Activated CD4-positive, alpha-beta memory T cell treated with anti-CD3 and anti-CD28 coated beads for 36 hours (primary cell): ENCODE measurements around the gene ABHD15. TPM values are rescaled to one million over a fixed set of nuclear protein-coding genes. Genes with fewer than 3 reads are reported as not detected.

Experiments
- CTCF ChIA-PET: fragments of 350-600 bp; sonication (Branson Sonifier 250); formaldehyde crosslinking; loops from one replicate; lab custom pipeline; 2021; ENCODE audit warnings: antibody characterized with exemption, inconsistent platforms; lab: Charles Lee
- POLR2A ChIA-PET: fragments of 350-600 bp; sonication (Branson Sonifier 250); formaldehyde crosslinking; loops from one replicate; lab custom pipeline; 2021; ENCODE audit warnings: antibody characterized with exemption; lab: Charles Lee
- DNase-seq: peaks from one replicate; pipeline ENCODE4 v3.0.0-alpha.2; 2020
- H3K27ac Mint-ChIP-seq: one replicate; pipeline ENCODE4 v1.8.0; 2021; ENCODE audit warnings: mixed read lengths
- H3K27me3 Mint-ChIP-seq: one replicate; pipeline ENCODE4 v1.8.0; 2021; ENCODE audit warnings: mixed read lengths
- H3K36me3 Mint-ChIP-seq: one replicate; pipeline ENCODE4 v1.8.0; 2021; ENCODE audit warnings: mixed read lengths
- H3K4me1 Mint-ChIP-seq: one replicate; pipeline ENCODE4 v1.8.0; 2021; ENCODE audit warnings: low read depth, mixed read lengths
- H3K4me3 Mint-ChIP-seq: one replicate; pipeline ENCODE4 v1.8.0; 2021; ENCODE audit warnings: mild to moderate bottlenecking, mixed read lengths
- H3K9me3 Mint-ChIP-seq: one replicate; pipeline ENCODE4 v1.8.0; 2021; ENCODE audit warnings: mixed read lengths
- intact Hi-C: fragments of 100-400 bp; cut with micrococcal nuclease; formaldehyde crosslinking; loops from one replicate; pipeline ENCODE4 v1.15.1; 2023
- total RNA-seq, 2 experiments: library from RNA; stranded (reverse); gene quantifications; one replicate each; pipeline ENCODE4 v1.2.3, GENCODE V29; 2021

Gene ABHD15
- total RNA-seq, 2 experiments from 2014 or later: 8.9 to 9.8 TPM

DNA sequence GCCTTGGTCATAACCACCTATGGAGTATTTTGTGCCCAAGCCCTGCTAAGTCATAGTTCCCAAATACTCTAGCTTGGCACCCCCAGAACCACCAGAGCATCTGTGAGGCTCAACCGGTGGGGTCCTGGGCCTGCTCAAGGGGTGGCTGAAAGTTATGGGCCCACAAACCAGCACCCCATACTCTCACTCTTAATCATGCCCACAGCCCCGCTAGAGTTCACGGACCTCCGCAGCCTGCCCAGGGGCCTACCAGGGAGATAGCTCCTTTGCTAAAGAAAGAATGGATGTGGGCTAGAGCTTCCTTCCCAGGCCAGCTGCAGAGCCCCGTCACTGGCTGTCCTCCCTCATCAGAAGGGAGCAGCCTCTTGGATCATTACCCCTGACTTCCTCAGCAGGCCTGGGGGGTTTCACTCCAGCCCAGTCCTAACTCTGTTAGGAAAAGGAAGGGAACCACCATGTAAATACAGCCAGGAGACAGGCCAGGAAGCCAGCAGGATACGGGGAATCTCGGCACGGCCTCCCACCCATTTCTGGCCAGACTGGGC, 21.3 kb upstream of the ABHD15 start:
- intact Hi-C loops: loop anchor here (10.0 kb wide), 1 partner anchor 347 kb away; the partner anchor contains the start of gene SSH2
- CTCF ChIA-PET: interaction anchor here (1.2 to 2.2 kb wide), 9 partner anchors 8 to 343 kb away, joined by 3 to 21 read pairs (median 5); partner anchors contain the start of genes ABHD15 and TP53I13
- POLR2A ChIA-PET: interaction anchor here (0.6 to 4.1 kb wide), 8 partner anchors 11 to 1542 kb away, joined by 3 to 21 read pairs (median 4); partner anchors contain the start of genes ABHD15 and TP53I13
- Mint-ChIP-seq H3K27ac (peak overlapping the region; percentile 86), H3K9me3 (no peaks in the 10 kb centered on the region), H3K4me1 (peaks cover 70% of the 10 kb centered on the region), H3K27me3 (no peaks in the 10 kb centered on the region), H3K36me3 (peaks cover 2% of the 10 kb centered on the region), H3K4me3 (peak overlapping the region; percentile 94)
- DNase-seq: no peak

DNA sequence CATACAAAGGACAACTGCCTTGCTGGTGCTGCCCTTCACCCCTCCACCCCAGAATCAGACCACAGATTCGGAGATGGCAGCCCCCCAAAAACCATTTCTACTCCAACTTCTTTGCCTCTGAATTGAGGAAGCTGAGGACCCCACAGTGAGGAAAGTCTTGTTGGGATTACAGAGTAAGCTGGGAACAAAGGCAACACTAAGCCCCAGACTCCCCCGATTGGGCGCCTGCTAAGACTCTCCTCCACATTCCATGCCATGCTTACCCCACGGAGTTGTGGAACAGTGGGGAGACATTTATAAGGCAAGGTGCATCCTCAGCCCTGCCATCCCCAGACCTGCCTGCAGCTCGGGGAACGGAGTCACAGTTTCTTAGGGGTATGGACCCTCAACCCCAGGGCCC, 20.8 kb upstream of the ABHD15 start:
- ChIA-PET CTCF (interaction anchor here (1.2 to 2.2 kb wide), 8 partner anchors 8 to 343 kb away, joined by 3 to 21 read pairs (median 8); partner anchors contain the start of genes ABHD15 and TP53I13), POLR2A (interaction anchor here (0.6 to 4.1 kb wide), 8 partner anchors 10 to 1542 kb away, joined by 3 to 21 read pairs (median 4); partner anchors contain the start of genes ABHD15 and TP53I13)
- peaks cover 2% of the 10 kb centered on the region for H3K36me3 Mint-ChIP-seq
- H3K4me1 Mint-ChIP-seq: peaks cover 66% of the 10 kb centered on the region
- H3K9me3 Mint-ChIP-seq: no peaks in the 10 kb centered on the region
- intact Hi-C loops: loop anchor here (10.0 kb wide), 1 partner anchor 347 kb away; the partner anchor contains the start of gene SSH2
- H3K27ac Mint-ChIP-seq: peak overlapping the region; percentile 38
- peak overlapping the region; percentile 94 for H3K4me3 Mint-ChIP-seq
- DNase-seq: no peak
- H3K27me3 Mint-ChIP-seq: no peaks in the 10 kb centered on the region

DNA sequence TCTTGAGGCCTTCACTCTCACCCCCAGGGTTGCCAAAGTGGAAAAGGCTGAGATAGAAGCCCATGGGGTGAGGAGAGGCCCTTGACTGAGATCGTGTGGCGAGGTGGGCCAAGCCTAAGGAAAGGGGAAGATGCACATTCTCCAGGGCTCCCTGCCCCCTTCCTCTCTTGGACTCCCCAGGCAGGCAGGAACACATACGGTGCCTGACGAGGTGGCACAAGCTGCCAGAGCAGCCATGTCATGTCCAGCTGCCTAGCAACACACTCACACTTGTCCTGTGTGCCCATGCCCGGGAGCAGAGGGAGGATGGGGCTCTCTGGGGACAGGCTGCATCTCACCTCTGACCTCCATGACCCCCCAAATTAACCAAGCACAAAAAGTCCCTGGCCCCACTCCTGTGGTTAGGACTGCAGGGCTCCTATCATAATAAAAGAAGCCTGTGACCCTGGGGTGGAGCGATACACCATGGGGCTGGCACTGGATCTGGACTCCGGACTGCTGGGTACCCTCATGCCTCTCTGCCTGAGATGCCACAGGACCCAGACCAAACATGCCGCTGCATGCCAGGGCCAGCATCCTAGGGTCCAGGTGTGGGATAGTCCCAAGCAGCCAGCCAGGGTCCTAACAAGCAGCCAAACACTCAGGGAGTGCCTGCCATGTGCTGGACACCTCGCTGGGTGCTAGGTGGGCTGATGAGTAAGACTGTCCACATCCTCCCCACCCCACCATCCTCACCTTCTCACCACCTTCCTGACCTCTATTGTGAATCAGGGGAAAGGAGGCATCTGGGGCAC, 20.0 kb upstream of the ABHD15 start:
- no peak for DNase-seq
- no peak overlapping the region for H3K27ac Mint-ChIP-seq
- no peaks in the 10 kb centered on the region for H3K9me3 Mint-ChIP-seq
- intact Hi-C loops: loop anchor here (10.0 kb wide), 1 partner anchor 348 kb away; the partner anchor contains the start of gene SSH2
- peaks cover 6% of the 10 kb centered on the region for H3K36me3 Mint-ChIP-seq
- peak overlapping the region; percentile 35 for H3K4me3 Mint-ChIP-seq
- CTCF ChIA-PET: interaction anchor here (1.2 to 2.2 kb wide), 8 partner anchors 7 to 344 kb away, joined by 3 to 21 read pairs (median 5); no protein-coding TSS in a partner anchor
- H3K27me3 Mint-ChIP-seq: no peaks in the 10 kb centered on the region
- POLR2A ChIA-PET: interaction anchor here (1.0 to 4.1 kb wide), 4 partner anchors 10 to 30 kb away, joined by 3 to 21 read pairs (median 6); partner anchors contain the start of genes ABHD15 and TP53I13
- H3K4me1 Mint-ChIP-seq: peaks cover 59% of the 10 kb centered on the region

DNA sequence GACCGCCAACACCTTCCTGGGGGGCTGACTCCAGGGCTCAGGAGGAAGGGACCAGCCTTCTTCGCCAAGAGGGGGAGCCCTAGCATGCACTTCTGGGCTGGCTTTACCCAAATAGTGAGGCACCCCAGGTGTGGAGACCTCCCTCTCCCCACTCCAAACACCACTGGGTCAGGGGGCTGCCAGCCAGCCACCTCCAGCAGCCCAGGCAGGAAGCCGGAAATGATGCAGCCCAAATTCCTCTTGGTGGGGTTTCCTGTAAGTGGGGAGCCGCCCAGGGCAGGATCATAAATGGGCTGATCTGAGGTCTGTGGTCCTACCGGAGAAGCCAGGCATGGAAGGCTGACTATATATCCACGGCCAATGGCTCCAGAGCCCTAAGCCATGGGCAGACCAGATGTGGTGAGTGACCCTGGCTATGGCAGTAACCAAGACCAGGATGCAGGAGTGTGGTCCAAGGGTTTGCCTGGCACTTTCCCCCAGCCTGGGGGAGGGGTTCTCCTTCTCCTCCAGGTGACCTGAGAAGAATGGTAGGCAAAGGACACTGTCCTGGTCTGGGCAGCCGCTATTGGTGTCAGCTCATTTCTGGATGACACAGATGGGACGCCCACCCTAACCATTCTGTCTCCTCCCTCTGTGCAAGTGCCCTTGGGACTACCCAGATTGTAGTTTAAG, 18.4 kb upstream of the ABHD15 start:
- POLR2A ChIA-PET: interaction anchor here (0.7 to 4.1 kb wide), 2 partner anchors 8 to 17 kb away, joined by 3 to 21 read pairs; partner anchors contain the start of genes ABHD15 and TP53I13
- Mint-ChIP-seq H3K4me1 (peaks cover 48% of the 10 kb centered on the region), H3K36me3 (peaks cover 9% of the 10 kb centered on the region), H3K4me3 (peak overlapping the region; percentile 26), H3K27ac (peak overlapping the region; percentile 77), H3K9me3 (no peaks in the 10 kb centered on the region), H3K27me3 (no peaks in the 10 kb centered on the region)
- intact Hi-C loops: loop anchor here (10.0 kb wide), 1 partner anchor 350 kb away; the partner anchor contains the start of gene SSH2
- CTCF ChIA-PET: interaction anchor here (0.7 to 2.0 kb wide), 4 partner anchors 12 to 215 kb away, joined by 3 to 11 read pairs (median 6); no protein-coding TSS in a partner anchor
- peak; percentile 42 for DNase-seq

DNA sequence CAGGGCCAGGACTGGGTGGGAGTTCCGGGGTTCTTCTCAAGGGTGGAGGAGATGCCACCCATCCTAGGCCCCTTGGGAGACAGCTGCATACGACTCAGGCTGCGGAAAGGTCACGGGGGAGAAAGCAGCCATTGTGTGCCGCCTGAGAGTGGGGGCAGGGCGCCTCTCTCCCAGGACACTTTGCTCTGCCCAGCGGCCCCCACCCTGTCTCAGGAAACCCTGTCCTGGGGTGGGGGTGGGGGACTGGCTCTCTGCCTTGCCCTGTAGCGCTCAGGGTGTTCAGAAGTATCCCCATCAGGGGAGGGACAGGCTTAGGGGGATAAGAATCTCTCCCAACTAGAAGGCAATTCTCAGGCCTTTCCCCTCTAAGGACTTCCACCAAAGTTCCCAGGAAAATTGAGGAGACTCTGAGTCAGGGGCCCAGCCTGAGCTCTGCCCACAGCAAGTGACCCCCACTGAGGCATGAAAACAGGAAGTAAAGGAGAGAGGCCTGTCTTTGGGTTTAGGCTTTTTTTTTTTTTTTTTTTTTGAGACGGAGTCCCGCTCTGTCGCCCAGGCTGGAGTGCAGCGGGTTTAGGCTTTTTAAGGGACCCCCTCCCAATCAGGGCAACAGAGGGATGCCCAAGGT, 17.7 kb upstream of the ABHD15 start:
- Mint-ChIP-seq H3K27ac (peak overlapping the region; percentile 60), H3K36me3 (peaks cover 13% of the 10 kb centered on the region), H3K4me1 (peaks cover 44% of the 10 kb centered on the region), H3K9me3 (no peaks in the 10 kb centered on the region), H3K4me3 (no peak overlapping the region), H3K27me3 (no peaks in the 10 kb centered on the region)
- intact Hi-C loops: loop anchor here (10.0 kb wide), 1 partner anchor 350 kb away; the partner anchor contains the start of gene SSH2
- ChIA-PET POLR2A (no interaction called here), CTCF (interaction anchor here (1.9 to 6.7 kb wide), 2 partner anchors 12 to 31 kb away, joined by 6 to 98 read pairs; no protein-coding TSS in a partner anchor)
- DNase-seq: no peak

DNA sequence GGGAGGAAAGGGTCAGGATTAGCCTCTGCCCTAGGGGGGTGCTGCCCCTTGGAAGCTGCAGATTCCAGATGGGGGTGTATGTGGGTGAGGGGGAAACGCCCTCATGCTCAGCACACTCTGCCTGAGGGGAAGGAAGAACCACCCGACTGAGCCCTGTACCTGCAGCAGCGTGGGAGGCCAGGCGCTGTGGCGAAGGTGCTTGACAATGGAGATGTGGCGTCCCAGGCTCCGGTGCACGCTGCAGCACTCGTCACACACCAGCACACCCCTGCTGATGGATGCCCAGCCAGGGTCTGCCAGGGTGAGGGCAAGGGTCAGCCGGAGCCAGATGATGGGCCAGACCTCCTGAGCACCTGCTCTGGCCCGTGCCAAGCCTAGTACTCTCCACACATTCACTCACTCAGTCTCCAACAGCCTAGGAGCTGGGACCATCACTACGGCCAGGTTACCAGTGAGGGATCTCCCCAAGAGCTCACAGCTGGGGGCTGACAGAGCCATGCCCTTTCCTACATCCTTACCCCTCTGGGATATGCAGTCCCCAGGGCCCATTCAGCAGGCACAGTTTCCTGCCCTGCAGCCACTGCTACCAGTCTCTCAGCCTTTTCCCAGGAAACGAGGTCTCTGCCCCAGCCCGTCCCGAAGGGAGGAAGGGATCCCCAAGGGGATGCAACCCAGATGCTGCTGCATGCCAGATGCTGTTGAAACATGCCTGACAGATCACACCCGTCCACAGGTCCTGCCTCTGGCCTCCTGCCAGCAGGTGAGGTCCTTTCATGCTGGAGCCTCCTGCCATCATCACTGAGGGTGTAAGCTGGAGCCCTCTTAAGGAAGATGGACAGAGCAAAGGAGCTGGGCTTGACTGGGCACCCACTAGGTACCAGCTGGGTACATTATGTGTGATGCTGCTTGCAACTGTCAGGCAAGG, 16.7 kb upstream of the ABHD15 start:
- ChIA-PET CTCF (interaction anchor here (1.0 to 6.7 kb wide), 3 partner anchors 8 to 32 kb away, joined by 3 to 98 read pairs (median 11); partner anchors contain the start of gene ANKRD13B), POLR2A (interaction anchor here (1.2 to 1.5 kb wide), 2 partner anchors 9 to 33 kb away, joined by 4 to 5 read pairs; partner anchors contain the start of gene ANKRD13B)
- no peak for DNase-seq
- H3K4me3 Mint-ChIP-seq: no peak overlapping the region
- H3K27ac Mint-ChIP-seq: no peak overlapping the region
- intact Hi-C loops: loop anchor here (10.0 kb wide), 1 partner anchor 351 kb away; the partner anchor contains the start of gene SSH2
- no peaks in the 10 kb centered on the region for H3K27me3 Mint-ChIP-seq
- H3K9me3 Mint-ChIP-seq: no peaks in the 10 kb centered on the region
- peaks cover 44% of the 10 kb centered on the region for H3K4me1 Mint-ChIP-seq
- H3K36me3 Mint-ChIP-seq: peaks cover 13% of the 10 kb centered on the region

DNA sequence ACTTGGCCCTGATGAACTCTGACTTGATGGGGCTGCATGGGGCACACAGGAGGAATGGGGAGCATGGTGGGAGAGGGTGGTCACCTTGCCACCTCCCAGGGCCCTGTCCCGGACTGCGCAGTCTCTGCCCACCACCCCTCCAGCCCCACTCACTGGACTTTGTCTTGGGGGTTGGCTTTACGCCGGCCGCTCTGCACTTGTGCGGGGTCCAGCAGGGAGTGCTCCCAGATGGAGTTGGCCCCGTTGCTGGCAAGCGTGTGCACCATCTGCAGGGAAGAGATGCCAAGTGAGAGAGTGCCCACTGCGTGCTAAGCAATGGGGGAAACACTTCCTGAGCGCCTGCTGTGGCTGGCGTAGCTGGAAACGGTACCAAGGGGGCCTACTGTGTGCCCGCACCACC, 15.9 kb upstream of the ABHD15 start:
- POLR2A ChIA-PET: interaction anchor here (1.2 to 1.5 kb wide), 2 partner anchors 10 to 34 kb away, joined by 4 to 5 read pairs; partner anchors contain the start of gene ANKRD13B
- Mint-ChIP-seq H3K27ac (no peak overlapping the region), H3K36me3 (peaks cover 11% of the 10 kb centered on the region), H3K4me1 (peaks cover 39% of the 10 kb centered on the region), H3K27me3 (no peaks in the 10 kb centered on the region), H3K4me3 (no peak overlapping the region), H3K9me3 (no peaks in the 10 kb centered on the region)
- CTCF ChIA-PET: interaction anchor here (1.0 to 6.7 kb wide), 4 partner anchors 9 to 213 kb away, joined by 3 to 98 read pairs (median 7); partner anchors contain the start of gene ANKRD13B
- intact Hi-C loops: loop anchor here (10.0 kb wide), 1 partner anchor 352 kb away; the partner anchor contains the start of gene SSH2
- DNase-seq: no peak

DNA sequence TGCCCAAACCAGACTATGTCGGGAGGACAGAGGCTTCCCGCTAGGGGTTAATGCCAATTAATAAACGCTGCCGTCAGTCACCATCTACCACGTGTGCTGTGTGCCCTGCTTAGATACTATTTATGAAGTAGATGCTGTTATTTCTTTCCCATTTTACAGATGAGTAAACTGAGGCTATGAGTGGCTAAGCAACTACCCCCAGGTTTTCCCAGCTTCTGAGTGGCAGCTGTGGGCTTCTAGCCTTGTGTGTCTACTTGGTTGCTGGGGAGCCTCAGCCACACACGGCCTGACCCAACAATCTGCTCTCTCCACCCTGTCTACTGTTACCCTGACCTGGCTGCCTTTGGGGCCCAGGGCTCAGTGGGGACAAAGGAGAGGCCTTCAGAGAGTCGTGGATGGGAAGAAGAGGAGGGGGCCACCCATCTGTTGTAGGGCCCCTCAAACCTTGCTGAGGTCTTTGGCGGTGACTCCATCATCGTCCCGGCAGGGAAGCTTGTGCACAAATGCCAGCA, 15.5 kb upstream of the ABHD15 start:
- intact Hi-C loops: loop anchor here (10.0 kb wide), 1 partner anchor 352 kb away; the partner anchor contains the start of gene SSH2
- H3K27ac Mint-ChIP-seq: no peak overlapping the region
- H3K27me3 Mint-ChIP-seq: no peaks in the 10 kb centered on the region
- no peak for DNase-seq
- ChIA-PET CTCF (interaction anchor here (1.0 to 6.9 kb wide), 7 partner anchors 9 to 213 kb away, joined by 3 to 98 read pairs (median 3); partner anchors contain the start of gene ANKRD13B), POLR2A (interaction anchor here (0.7 to 1.5 kb wide), 3 partner anchors 11 to 34 kb away, joined by 3 to 5 read pairs (median 4); partner anchors contain the start of gene ANKRD13B)
- H3K9me3 Mint-ChIP-seq: no peaks in the 10 kb centered on the region
- H3K4me1 Mint-ChIP-seq: peaks cover 34% of the 10 kb centered on the region
- peaks cover 11% of the 10 kb centered on the region for H3K36me3 Mint-ChIP-seq
- H3K4me3 Mint-ChIP-seq: no peak overlapping the region

DNA sequence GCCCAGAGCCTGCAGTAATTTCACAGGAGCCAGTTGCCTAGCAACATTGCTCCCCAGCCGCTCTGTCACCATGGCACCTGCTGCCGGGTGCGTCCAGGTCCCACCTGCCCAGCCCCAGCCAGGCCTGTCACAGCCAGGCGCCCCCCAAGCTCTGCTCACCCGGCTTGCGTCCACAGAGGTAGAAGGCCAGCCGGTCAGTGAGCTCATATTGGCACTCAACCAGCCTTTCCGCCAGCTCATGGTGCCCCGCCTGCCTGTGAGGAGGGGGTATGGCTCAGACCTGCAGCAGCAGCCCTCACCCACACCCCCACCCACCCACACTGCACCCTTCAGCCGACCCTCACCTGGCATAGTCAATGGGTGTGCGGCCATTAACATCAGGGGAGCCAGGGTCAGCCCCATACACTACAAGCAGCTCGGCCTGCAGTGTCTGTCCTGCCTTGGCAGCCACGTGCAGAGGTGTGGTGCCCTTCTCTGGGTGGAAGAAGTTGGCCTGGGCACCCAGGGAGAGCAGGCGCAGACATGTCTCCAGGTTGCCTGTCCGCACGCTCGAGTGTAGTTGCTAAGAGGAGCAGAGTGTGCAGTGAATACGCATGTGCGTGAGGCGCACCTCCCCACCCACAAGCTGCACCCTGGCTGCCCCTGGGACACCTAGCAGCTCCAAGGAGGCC, 14.9 kb upstream of the ABHD15 start:
- peaks cover 28% of the 10 kb centered on the region for H3K4me1 Mint-ChIP-seq
- intact Hi-C loops: loop anchor here (10.0 kb wide), 1 partner anchor 353 kb away; the partner anchor contains the start of gene SSH2
- CTCF ChIA-PET: interaction anchor here (0.9 to 6.9 kb wide), 8 partner anchors 10 to 439 kb away, joined by 3 to 98 read pairs (median 4); partner anchors contain the start of gene ANKRD13B

More for the DNA sequence above, 14.9 kb upstream of the ABHD15 start:
- Mint-ChIP-seq H3K9me3 (no peaks in the 10 kb centered on the region), H3K36me3 (peaks cover 11% of the 10 kb centered on the region), H3K27me3 (no peaks in the 10 kb centered on the region), H3K27ac (no peak overlapping the region), H3K4me3 (no peak overlapping the region)
- POLR2A ChIA-PET: interaction anchor here (0.7 to 1.0 kb wide), 3 partner anchors 9 to 36 kb away, joined by 3 to 5 read pairs (median 3); no protein-coding TSS in a partner anchor
- no peak for DNase-seq
